GM19438 (cell line): Measurements from ENCODE around the gene NOX4.

Experiments used
- ATAC-seq: cut with Tn5 transposase; IDR thresholded peaks from one replicate; pipeline ENCODE4 v1.9.1; 2021; ENCODE audit warnings: low read depth; ENCODE audit not compliant: unreplicated experiment

NOX4 gene

GRCh38 chr11:89490981-89491690, at the start of gene NOX4:
NOX4 (minus strand) TSS chr11:89491375; CDS start chr11:89491246, 129 bp downstream.
- no peak for ATAC-seq

GRCh38 chr11:89540826-89541225, 49.7 kb upstream of the NOX4 start:
- no peak for ATAC-seq

- no peak for ATAC-seq
Observed at GRCh38 chr11:89537936-89538335, 46.8 kb upstream of the NOX4 start.

GRCh38 chr11:89536926-89537325, 45.8 kb upstream of the NOX4 start:
- no peak for ATAC-seq

GRCh38 chr11:89535221-89535620, 44.0 kb upstream of the NOX4 start:
- ATAC-seq, result no peak

GRCh38 chr11:89529626-89530380, 38.6 kb upstream of the NOX4 start:
- no peak for ATAC-seq

GRCh38 chr11:89521792-89522191, 30.6 kb upstream of the NOX4 start:
- no peak for ATAC-seq

- ATAC-seq, result no peak
Observed at GRCh38 chr11:89521294-89521693, 30.1 kb upstream of the NOX4 start.

GRCh38 chr11:89516496-89516895, 25.3 kb upstream of the NOX4 start:
- ATAC-seq, result no peak

- no peak for ATAC-seq
Observed at GRCh38 chr11:89508544-89508943, 17.4 kb upstream of the NOX4 start.

- ATAC-seq, result no peak
Observed at GRCh38 chr11:89504270-89504669, 13.1 kb upstream of the NOX4 start.

- no peak for ATAC-seq
Observed at GRCh38 chr11:89503422-89503821, 12.2 kb upstream of the NOX4 start.

- ATAC-seq, result no peak
Observed at GRCh38 chr11:89502301-89502700, 11.1 kb upstream of the NOX4 start.

GRCh38 chr11:89500336-89500735, 9.2 kb upstream of the NOX4 start:
- no peak for ATAC-seq

GRCh38 chr11:89498845-89499448, 7.8 kb upstream of the NOX4 start:
- ATAC-seq, result no peak

GRCh38 chr11:89495951-89496350, 4.8 kb upstream of the NOX4 start:
- no peak for ATAC-seq

GRCh38 chr11:89493431-89493830, 2.3 kb upstream of the NOX4 start:
- ATAC-seq, result no peak

GRCh38 chr11:89490602-89490980, 584 bp downstream of the NOX4 start:
- ATAC-seq, result no peak

GRCh38 chr11:89489930-89490329, 1.2 kb downstream of the NOX4 start:
- ATAC-seq, result no peak

- no peak for ATAC-seq
Observed at GRCh38 chr11:89487016-89487415, 4.2 kb downstream of the NOX4 start.

- ATAC-seq, result no peak
Observed at GRCh38 chr11:89484896-89485295, 6.3 kb downstream of the NOX4 start.

- ATAC-seq, result no peak
Observed at GRCh38 chr11:89477175-89477574, 14.0 kb downstream of the NOX4 start.
